ENCODE results near the gene ITGAE.
"Not testable (repeated sequence)": the region's sequence is repeated elsewhere in the genome, so short reads cannot be mapped to it uniquely, and the experiment has no call there.

ITGAE gene

DNA sequence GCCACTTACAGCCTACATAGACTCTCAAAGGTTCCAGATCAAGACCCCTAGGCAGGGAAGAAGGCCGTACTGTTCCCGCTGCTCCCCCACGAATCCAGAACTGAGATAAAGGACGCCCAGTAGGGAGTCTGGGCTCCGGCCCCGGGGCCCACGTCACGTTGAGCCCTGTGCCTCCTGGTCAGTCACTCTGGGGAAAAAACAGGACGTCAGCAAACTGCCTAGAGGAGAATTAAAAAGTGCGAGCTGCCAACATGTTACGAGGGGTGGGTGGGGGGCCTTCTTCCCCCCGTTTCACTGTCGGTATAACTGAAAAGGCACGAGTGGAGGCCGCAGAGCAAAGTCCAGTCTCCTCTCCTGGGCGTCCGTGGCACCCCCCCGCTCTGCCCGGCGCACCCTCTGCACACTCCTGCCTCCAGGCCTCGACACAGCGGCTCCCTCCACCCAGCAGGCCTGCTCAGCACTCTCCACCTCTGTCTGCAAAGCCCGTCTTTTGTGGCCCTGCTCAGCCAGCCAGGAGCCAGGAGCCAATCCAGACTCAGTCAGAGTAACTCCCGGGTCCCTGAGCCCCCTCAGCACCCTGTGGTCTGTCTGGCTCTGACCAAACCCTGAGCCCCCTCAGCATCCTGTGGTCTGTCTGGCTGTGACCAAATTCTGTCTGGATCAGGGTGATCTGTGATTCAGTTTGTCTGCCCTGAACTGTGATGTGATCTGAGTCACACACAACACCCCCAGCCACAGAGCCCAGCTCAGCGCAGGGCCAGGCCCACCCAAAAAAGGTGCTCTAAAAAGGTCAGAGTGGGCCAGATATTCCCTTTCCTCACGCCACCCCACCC, 6.2 kb downstream of the ITGAE start:
- DNase-seq = no peak

DNA sequence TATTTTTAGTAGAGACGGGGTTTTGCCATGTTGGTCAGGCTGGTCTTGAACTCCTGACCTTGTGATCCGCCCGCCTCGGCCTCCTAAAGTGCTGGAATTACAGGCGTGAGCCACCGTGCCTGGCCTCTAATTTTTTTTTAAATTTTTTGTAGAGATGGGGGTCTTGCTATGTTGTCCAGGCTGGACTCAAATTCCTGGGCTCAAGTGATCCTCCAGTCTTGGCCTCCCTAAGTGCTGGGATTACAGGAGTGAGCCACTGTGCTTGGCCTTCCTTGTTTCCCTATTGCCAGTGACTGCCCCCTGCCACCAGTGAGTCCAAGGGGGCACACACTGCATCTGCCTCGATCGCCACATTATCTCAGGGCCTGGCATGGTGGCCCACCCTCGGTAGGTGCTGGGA, 6.8 kb downstream of the ITGAE start:
- DNase-seq = not testable (repeated sequence)

DNA sequence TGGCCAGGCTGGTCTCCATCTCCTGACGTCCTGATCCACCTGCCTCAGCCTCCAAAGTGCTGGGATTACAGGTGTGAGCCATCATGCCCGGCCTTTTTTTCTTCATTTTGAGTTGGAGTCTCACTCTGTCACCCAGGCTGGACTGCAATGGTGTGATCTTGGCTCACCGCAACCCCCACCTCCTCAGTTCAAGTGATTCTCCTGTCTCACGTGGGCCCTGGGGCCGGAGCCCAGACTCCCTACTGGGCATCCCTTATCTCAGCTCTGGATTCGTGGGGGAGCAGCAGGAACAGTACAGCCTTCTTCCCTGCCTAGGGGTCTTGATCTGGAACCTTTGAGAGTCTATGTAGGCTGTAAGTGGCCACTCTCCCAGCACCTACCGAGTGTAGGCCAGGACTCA, 7.7 kb downstream of the ITGAE start:
- DNase-seq = not testable (repeated sequence)

DNA sequence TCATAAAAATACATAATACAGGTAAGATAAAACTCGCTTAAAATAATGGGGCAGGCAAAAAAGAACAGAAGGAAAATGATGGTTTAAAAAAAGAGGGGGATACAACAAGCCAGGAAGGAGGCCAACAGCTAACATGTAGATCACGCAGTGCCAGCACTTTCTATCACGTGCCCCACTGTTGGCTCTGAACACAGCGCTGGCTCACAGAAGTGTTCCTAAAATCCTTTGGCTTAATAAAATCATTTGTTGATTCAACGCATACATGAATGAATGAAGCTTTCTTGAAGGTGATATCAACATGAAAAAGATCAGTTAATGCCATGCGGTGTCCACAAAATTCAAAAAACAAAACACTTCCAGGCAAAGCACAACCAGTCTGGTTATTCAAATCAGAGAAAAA, 8.5 kb downstream of the ITGAE start:
- DNase-seq = no peak

DNA sequence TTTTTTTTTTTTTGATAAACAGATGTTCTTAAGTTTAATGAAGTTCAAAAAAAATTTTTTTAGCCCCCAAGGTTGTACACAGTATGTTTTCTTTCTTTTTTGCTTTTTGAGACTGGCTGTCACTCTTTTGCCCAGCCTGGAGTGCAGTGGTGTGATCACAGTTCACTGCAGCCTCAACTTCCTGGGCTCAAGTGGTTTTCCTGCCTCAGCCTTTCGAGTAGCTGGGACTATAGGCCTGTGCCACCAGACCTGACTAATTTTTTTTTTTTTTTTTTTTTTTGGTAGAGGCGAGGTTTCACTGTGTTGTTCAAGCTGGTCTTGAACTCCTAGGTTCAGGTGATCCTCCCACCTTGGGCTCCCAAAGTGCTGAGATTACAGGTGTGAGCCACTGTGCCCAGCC, 12.8 kb downstream of the ITGAE start:
- no peak for DNase-seq

DNA sequence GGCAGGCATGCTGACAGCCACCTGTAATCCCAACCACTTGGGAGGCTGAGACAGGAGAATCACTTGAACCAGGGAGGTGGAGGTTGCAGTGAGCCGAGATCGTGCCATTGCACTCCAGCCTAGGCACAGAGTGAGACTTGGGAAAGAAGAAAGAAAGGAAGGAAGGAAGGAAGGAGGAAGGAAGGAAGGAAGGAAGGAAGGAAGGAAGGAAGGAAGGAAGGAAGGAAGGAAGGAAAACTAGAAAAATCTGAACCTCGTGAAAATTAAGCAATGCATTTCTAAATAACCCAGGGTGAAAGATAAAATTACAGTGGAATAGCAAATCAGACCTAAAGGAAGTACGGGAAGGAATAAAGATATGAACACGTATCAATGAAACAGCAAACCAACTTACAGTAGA, 15.7 kb downstream of the ITGAE start:
- DNase-seq = not testable (repeated sequence)

DNA sequence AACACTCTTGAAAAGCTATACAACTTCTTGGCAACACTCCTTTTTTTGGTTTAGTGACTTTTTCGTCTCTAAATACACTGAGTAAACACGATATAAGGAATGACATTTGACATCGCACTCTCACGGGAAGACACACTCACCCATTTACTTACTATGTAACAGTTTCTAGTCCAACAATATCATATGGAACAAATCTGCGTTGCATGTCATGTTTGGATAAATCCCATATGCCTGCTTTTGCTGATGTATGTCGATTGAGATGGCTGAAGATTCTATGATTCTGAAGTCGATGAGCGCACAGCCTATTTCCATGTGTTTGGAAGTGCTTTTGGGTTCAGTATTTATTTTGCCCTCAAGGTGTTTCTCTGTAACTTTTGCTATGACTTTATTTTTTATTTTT, 18.2 kb downstream of the ITGAE start:
- DNase-seq = no peak

DNA sequence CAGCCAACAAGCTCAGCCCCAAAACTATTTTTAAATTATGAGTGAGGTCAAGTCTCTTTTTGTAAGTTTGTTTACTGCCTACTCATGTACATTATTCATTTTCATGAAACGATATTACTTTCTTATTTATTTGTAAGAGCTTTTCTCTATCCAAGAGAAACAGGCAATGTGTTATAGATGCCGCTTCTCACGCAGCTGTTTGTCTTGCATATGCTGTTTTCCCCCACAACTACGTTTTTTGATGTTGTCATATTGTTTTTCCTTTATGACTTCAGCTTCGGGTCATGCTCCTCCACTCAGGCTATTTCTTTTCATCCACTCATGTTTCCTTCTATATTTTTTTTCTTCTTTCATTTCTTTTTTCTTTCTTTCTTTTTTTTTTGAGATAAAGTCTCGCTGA, 20.0 kb downstream of the ITGAE start:
- DNase-seq = no peak

DNA sequence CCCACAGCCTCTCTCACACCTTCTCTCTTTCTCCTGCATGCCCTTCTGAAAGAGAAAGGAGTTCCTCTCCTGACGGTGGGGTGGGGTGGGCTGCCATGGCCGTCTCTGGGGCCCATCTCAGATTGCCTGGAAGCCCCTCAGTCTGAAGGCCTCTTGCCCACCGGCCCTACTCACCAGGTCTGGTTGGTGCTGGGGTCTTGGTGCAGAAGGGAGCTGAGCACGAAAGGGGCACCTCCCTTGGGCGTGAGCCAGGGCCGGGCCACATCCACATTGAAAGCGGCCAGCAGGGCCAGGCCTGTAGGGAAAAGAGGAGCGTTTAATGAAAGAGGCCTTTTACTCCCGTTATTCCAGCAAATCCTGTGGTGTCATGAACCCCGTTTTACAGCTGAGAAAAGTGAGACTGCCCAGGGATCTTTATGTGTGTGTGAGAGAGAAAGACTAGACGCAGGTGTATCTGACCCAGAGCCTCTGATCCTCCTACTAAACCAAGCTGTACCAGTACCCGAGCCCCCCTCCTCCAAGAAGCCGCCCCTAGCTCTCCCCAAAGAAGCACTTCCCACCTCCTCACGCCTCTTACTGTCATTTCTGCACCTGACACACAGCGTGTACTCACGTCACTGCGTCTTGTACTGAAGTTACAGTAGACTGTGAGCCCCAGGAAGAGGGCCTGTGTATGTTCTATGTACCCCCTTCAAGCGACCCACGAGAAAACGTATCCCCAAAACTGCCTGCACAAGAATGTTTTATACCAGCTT, 23.4 kb downstream of the ITGAE start:
- DNase-seq = no peak

DNA sequence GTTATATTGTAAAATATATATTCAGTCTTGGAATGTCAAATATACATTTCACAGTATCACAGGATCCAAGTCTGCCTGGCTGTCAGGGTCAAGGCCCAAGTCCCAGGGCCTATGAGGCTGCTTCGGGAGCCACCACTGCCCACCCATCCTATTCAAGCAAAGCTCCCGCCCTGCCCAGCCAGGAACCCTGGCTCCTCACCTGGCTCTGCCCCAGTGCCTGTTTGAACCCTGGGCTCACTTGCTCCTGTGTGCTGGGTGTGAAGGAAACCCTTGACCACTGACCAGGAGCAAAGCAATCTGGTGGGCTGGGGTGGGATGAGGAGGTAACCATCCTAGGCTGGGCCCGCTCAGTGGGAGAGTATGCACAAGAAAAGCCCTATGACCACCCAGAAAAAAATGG, 27.0 kb downstream of the ITGAE start:
- no peak for DNase-seq

DNA sequence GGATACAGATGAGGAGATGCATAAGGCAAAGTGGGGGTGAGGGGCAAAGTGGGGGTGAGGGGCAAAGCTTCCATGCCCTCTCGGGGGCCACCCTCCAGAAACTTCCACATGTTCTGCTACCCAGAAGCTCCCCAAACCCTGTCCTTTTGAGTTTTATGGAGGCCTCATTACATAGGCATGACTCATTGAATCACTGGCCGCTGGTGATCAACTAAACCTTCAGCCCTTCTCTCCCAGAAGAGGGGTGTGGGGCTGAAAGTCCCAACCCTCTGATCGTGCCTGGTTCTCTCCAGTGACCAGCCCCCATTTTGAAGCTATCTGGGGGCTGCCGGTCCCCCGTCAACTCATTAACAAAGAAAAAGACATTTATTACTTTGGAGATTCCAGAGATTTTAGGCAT, 27.5 kb downstream of the ITGAE start:
- DNase-seq = no peak

DNA sequence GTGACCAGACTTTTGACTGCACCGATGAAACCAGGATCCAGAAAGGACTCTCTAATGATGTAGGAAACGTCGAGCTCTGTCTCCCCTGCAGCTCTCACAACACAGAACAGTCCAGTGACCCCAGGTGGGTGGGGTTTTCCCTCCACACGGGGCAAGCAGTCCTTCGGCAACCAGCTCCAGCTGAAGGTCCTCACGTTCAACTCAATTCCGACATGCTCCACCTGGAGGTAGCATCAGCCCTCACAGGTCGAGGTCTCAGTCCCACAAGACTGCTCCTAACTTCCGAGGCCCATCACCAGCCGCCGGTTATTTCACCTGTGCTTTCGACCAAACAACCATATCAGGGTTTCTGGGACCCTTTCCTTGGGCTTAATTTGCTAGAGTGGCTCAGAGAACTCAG, 28.2 kb downstream of the ITGAE start:
- DNase-seq = no peak

DNA sequence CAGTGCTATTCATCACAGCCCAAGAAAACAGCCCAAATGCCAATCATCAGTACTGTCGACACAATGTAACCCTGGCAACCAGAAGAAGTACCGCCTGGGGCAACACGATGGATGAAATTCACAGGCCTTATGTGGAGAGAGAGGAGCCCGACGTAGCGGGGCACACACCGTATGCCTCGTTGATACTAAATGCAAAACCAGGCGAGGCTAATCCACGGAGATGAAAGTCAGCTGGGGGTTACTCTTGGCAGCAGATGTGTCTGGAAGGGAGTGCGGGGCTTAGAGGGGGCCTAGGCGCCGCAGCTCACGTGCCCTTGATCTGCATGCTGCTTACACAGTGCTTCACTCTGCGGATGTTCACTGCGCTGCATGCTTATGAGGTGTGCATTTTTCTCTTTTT, 29.8 kb downstream of the ITGAE start:
- no peak for DNase-seq

DNA sequence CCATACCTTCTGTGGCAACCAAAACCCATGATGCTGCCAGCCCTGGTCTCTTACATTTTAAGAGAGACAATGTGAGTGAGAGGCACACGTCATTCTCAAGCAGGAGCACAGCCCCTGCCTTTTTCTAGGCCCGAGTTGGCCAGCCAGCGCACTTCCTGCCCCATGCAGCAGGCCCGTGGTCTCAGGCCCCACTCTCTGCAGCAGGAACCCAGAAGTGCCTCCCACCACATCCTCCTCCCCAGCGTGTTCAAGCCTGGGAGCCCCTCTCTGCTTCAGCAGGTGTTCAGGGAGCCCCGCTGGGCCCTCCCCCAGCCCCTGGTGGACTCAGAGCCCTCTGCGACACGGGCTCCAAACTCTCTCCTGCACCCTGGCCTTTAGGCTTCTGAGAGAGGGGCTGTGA, 30.5 kb downstream of the ITGAE start:
- no peak for DNase-seq

DNA sequence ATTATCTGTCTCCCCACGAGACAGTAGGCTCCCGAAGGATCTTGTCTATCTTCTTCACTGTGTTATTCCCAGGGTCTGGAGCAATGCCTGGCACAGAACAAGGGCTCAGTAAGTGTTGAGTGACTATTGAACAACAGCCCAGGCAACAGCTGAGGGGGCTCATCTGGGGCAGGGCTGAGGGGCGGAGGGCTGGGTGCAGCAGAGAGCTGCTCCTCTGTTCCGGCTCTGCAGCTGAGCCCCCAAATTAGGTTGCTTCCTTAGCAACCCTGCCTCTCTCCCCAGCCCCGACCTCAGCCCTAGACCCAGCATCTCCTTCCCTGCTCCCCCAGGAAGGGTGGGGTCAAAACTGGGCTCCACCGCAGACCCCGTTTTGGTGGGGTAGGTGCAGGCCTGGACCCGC, 32.2 kb downstream of the ITGAE start:
- DNase-seq = no peak

DNA sequence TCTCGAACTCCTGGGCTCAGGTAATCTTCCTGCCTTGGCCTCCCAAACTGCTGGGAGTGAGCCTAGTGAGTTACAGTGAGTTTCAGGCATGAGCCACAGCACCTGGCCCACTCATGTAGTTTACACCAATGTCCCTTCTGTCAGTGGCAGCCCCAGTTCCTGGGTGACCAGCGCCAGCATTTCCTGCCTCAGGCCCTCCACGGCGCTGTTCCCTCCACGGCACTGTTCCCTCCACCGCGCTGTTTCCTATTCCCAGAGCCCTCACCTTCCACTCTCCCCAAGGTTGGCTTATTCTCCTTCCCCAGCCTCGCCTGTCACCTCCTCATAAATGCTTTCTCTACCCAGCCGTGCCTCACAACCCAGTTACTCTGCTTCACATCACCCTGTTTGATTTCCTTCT, 32.6 kb downstream of the ITGAE start:
- no peak for DNase-seq

DNA sequence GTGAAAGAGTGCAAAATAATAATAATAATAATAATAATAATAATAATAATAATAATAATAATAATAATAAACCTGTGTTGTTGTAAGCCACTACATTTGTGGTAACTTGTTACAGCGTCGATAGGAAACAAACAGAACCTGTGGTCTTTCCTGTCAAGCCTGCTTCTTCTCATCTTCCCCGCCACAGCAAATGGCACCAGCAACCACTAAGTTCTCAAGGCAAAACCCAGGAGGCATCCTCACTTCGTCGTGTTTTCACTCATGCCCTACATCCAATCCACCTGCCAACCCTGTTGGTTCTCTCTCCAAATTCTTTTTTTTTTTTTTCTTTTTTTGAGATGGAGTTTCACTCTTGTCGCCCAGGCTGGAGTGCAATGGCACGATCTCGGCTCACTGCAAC, 34.2 kb downstream of the ITGAE start:
- no peak for DNase-seq

DNA sequence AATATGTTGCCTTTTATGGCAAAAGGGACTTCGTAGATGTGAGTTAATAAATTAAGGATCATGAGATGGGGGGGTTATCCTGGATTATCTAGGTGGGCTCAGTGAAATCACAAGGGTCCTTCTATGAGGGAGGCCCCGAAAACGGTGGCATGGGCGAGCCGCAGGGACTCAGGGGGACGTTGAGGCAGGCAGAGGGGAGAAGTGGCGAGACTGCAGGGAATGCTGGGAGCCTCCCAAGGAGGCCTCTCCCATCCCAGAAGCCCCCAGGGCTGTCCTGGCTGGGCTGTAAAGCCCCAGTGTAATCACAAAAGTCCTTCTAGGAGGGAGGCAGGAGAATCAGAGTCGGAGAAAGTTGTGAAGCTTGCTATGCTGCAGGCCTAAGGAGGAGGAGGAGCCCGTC, 35.0 kb downstream of the ITGAE start:
- DNase-seq = no peak

DNA sequence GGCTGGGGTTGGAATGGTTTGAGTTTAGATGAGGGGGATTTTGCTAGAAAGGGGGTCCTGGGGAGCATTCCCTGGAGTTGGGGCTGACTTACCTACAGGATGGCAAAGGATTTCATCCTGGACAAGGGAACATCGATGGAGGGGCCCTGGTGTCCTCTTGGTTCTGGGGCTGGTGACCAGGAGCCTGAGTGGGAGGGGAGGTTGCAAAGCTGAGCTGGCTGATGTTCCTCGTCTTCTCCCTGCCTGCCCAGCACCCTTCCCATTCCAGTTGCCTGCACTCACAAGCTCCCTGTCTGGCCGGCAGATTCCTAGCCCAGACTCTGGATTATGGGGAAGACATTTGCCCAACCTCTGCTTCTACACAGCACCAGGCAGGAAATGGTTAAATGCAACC, 37.2 kb downstream of the ITGAE start:
- no peak for DNase-seq

DNA sequence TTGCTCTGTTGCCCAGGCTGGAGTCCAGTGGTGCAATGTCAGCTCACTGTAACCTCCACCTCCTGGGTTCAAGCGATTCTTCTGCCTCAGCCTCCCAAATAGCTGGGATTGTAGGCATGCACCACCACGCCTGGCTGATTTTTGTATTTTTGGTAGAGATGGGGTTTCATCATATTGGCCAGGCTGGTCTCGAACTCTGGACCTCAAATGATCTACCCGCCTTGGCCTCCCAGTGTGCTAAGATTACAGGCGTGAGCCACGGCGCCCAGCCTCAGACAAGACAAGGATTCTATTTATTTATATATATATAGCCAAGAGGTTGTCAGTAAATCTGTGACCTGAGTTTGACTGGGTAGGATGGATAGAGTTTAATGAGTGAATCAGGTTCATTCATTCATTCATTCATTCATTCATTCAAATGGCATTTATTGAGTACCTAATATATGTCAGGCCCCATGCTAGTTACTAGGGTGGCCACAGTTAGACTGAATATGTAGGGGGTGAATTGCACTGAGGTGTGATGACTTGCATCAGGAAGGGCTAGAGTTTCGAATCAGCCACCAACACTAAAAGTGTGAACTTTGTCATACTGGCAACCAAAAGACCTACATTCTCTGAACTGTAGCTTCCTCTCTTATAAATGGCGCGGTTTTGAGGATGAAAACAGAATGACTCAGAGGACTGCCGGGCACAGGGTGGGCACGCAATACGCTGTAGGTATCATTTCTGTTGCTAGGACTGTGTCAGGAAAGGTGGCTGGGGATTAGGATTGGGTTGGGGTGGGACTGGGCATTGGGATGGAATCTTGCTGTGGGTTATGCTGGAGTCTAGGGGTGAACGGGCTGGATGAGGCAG, 37.8 kb downstream of the ITGAE start:
- no peak for DNase-seq

DNA sequence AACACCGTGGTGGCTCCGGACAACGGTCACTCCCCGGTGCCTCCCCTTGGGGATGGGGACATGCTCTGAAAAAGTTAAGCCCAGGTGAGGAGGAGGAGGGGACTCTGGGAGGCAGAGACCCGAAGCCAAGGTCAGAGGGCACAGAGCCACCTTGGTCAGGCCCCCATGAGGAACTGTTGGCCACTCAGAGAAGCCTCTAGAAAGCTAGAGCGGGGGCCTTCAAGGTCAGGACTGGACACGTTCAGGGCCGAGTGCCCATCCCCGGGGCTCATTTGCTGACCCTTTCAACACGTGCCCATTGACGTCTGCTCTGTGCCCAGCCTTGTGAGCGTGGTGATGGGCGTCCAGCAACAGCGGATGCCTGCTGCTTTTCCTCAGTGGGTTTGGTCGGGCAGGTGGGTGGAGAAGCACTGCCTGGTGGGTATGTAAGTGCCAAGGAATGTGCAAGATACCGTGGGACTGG, 39.0 kb downstream of the ITGAE start:
- DNase-seq = no peak

DNA sequence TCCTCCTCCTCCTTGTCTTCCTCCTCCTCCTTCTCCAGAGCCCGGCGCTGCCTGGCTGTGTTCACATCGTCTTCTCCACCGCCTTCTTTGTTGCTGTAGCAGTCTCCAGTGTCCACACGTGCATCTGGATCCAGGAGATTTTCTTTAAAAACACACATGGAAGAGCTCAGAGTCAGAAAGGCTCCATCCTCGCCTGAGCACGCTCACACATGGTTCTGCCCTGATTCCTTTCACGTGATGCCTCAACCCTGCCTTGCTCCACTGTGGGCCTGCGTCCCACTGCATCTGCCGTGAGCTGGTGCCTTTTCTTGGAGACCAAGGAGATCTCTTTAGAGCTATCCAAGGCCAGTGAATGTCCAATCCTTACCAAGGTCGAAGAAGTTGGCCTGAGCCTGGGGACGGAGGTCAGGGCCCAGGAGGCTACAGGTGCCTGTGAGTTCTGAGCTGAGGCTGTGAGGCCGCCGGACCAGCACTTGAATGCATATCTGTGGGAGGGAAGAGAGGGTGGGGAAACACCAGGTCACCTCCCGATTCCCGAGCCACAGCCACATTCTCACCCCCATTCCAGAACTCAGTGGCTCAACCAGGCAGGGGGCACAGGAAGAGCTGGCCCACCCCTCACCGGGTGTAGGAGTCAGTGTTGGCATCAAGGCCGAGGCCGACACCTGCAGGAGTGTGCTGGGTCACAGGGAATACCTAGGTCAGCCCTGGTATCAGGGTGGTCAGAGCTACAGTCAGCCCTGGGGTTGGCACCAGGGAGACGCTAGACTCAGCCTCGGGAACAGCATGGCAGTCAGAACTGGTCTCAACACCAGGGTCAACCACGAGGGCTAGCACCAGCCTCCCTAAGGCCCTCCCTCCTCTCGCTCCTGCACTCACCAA, 39.7 kb downstream of the ITGAE start:
- DNase-seq = no peak
